Activated CD4-positive, alpha-beta T cell treated with anti-CD3 and anti-CD28 coated beads for 4 hours (primary cell): ENCODE data around the gene SPIB.
"Not testable (repeated sequence)": the region's sequence is repeated elsewhere in the genome, so short reads cannot be mapped to it uniquely, and the experiment has no call there.

ENCODE experiments used
- DNase-seq, 2 donors: peaks; one replicate each; pipeline ENCODE4 v3.0.0-alpha.2; 2020

Gene SPIB

GRCh38 chr19:50418176-50419021 is at the start of gene SPIB:
Gene SPIB, plus strand, starts transcription at chr19:50418938. Its CDS starts 25 bp downstream, at chr19:50418963.
- no peak for DNase-seq

- no peak for DNase-seq
Observed at GRCh38 chr19:50371914-50372475, 46.7 kb upstream of the SPIB start.

GRCh38 chr19:50376166-50377050 is 42.3 kb upstream of the SPIB start, which contains the start of gene NR1H2:
Gene NR1H2, plus strand, starts transcription at chr19:50376457. Its CDS starts 1,149 bp downstream, at chr19:50377606.
- DNase-seq, result peak; percentile 93 to 94

- peak; percentile 50 to 63 for DNase-seq
Observed at GRCh38 chr19:50377051-50377461, 41.7 kb upstream of the SPIB start.

- no peak for DNase-seq
Observed at GRCh38 chr19:50377517-50377916, 41.2 kb upstream of the SPIB start.

GRCh38 chr19:50378169-50378862 is 40.4 kb upstream of the SPIB start:
- no peak for DNase-seq

- no peak for DNase-seq
Observed at GRCh38 chr19:50378863-50379236, 39.9 kb upstream of the SPIB start.

GRCh38 chr19:50379602-50380001 is 39.1 kb upstream of the SPIB start:
- DNase-seq, result no peak

- no peak for DNase-seq
Observed at GRCh38 chr19:50380137-50380536, 38.6 kb upstream of the SPIB start.

GRCh38 chr19:50380751-50381151 is 38.0 kb upstream of the SPIB start:
- no peak for DNase-seq

- no peak for DNase-seq
Observed at GRCh38 chr19:50381881-50382729, 36.6 kb upstream of the SPIB start.

GRCh38 chr19:50383001-50383851 is 35.5 kb upstream of the SPIB start:
- DNase-seq, result no peak

- DNase-seq, result peak; percentile 99 to 100
Observed at GRCh38 chr19:50383852-50384684, 34.7 kb upstream of the SPIB start, which contains the start of gene POLD1. Gene POLD1, plus strand, starts transcription at chr19:50384347. Its CDS starts 14,505 bp downstream, at chr19:50398852.

- DNase-seq, result no peak
Observed at GRCh38 chr19:50384685-50385535, 33.8 kb upstream of the SPIB start.

- no peak for DNase-seq
Observed at GRCh38 chr19:50387176-50387867, 31.4 kb upstream of the SPIB start.

GRCh38 chr19:50387868-50388245 is 30.9 kb upstream of the SPIB start:
- DNase-seq, result no peak

- DNase-seq, result not testable (repeated sequence)
Observed at GRCh38 chr19:50390295-50390694, 28.4 kb upstream of the SPIB start.

- DNase-seq, result not testable (repeated sequence)
Observed at GRCh38 chr19:50390952-50391351, 27.8 kb upstream of the SPIB start.
